Placental pericyte (primary cell): ENCODE results near the gene APPL2. TPM values are rescaled to one million over a fixed set of nuclear protein-coding genes. Genes with fewer than 3 reads are reported as not detected.

Experiments
- total RNA-seq: library from RNA; depleted of rRNA; stranded (reverse); fragments of >200 nt; gene quantifications from 2 replicates; pipeline ENCODE4 v1.2.3, GENCODE V29; 2012

Gene APPL2
- 37.2 and 59.6 TPM in 2 replicates for total RNA-seq

DNA sequence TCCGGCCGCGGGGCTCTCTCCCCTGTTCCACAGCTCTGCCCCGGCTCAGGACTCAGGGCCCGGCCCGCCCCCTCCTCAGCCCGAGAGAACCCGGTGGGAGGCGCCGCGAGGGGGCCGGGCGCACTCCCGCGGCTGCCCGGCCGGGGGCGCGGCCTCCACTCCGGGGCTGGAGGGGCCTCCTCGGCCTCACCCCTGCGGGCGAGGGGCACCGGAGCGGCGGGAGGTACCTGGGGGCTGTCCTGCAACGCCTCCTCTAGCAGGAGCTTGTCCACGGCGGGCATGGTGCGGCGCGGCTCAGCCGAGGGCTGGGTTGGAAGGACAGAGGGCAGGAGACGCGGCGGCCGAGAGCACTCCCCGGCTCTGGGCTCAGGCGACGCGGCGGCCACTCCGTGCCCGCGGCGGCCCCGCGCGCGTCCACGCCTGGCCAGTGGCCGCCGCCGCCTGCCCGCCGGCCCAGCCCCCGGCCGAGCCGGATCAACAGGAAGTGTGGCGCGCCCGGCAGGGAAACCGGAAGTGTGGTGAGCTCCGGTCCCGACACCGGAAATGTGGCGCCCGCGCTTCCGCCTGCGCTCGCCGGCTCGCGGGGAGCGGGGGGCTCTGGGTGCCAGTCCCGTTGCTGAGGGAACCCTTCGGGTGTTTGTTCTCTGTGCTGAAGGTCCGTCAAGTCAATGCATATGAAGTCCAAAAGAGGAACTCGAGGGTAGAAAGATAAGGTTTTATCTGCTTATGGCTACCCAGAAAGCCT, at the start of gene APPL2:
Gene APPL2, minus strand, starts transcription at position 443 of the 745 bp plus-strand sequence. Its CDS starts 162 bp downstream, at position 281.

Other genes with a start within 250 kb of the APPL2 start
- gene NOPCHAP1, start 249.9 kb downstream of the APPL2 start, total RNA-seq: 2.8 and 5.0 TPM in 2 replicates
- 30.5 and 52.5 TPM in 2 replicates for gene ALDH1L2, start 151.7 kb downstream of the APPL2 start, total RNA-seq
- 96.1 and 139 TPM in 2 replicates for gene WASHC4, start 128.4 kb downstream of the APPL2 start, total RNA-seq
- gene C12orf75, start 94.5 kb upstream of the APPL2 start, total RNA-seq: 17.5 and 206 TPM in 2 replicates